Activated gamma-delta T cell treated with Interleukin-2 at 50 U/mL for 16 hours (primary cell): Measurements from ENCODE around the gene ACOT11.

Source experiments
- DNase-seq: peaks from one replicate; pipeline ENCODE4 v3.0.0-alpha.2; 2020

Gene ACOT11

DNA sequence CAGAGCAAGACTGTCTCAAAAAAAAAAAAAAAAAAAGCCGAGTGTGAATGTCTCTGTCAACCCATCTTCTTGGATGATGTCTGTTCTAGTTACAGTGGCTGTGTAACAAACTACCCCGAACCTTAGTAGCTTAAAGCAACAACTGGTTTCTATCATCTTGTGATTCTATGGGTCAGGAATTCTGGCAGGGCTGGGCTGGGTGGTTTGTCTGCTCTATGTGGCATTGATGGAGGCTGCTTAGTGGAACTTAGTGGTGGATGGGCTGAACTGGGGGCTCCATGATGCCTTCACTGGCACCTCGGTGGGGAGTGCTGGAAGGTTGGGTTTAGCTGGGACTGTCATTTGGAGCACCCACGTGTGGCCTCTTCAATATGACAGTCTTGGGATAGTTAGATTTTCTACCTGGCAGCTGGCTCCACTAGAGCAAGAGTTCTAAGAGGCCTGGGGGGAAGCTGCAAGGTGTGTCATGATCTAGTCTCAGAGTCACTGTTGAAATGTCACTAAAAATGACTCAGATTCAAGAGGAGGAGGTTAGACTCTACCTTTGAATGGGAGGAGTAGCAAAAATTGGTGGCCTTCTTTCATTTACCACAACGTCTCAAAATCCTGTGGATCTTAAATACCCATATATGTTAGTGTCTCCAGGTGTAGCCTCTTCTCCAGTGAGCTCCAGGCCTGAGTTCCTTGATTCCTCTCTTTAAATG, 18.6 kb downstream of the ACOT11 start:
- no peak for DNase-seq

GRCh38 chr1:54567961-54568360, 19.9 kb downstream of the ACOT11 start:
- DNase-seq = no peak

DNA sequence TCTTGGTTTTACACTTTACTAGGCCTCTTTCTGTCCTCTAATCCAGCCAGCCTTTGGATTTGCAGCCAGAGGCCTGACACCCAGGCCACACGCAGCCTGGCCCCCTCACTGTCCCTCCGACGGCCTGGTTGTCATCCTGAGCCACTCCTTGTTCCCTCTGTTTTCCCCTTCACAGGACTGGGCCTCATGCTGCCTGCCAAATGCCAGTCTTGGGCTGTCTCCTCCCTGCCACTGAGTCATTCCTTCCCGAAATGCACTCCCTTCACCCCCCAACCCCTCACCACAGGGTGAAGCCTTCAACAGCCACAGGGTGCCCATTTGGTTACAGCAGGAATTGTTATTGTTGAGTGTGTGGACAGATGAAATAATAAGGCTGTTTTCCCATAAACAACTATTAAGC, 21.3 kb downstream of the ACOT11 start:
- no peak for DNase-seq

GRCh38 chr1:54570161-54570560, 22.1 kb downstream of the ACOT11 start:
- DNase-seq = no peak

DNA sequence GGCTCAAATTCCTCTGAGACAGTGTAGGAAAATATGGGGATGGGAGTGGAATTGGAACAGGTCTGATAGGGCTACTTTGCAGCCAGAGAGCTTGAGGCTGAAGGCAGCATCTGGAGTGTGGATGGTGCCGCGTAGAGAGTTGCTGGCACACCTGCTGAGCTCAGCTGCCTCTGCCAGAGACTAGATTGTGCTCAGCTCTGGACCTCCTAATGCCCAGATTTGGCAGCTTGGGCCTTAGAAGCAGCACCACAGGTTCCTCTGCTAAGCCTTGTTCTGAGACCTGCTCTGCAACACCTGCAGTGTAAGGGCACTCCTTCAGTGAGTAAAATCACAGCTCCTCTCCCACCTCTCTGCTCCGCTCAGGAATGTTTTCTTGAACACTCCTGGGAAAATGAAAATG, 23.3 kb downstream of the ACOT11 start:
- DNase-seq = no peak

- no peak for DNase-seq
Observed at GRCh38 chr1:54571803-54572541, 23.9 kb downstream of the ACOT11 start.

- DNase-seq = no peak
Observed at GRCh38 chr1:54572542-54572850, 24.5 kb downstream of the ACOT11 start.

GRCh38 chr1:54574158-54574778, 26.2 kb downstream of the ACOT11 start:
- DNase-seq = no peak

DNA sequence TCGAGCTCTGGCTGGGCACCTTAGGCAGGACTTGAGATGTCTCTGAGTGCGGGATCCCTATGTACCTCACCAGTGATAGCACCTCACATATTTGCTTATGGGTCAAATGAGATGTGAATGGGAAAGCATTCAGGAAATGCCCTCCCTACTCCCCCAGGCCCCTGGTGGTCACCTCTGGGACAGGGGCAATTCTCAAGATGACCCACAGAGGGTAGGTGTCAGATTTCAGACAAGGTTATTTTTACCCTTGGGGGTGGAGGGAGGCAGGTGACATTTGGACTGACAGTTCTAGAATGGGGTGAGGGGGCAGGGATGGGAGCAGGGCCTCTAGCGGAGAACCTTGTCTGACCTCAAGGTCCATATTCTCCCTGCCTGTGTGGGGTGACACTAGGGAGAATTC, 27.1 kb downstream of the ACOT11 start:
- no peak for DNase-seq

DNA sequence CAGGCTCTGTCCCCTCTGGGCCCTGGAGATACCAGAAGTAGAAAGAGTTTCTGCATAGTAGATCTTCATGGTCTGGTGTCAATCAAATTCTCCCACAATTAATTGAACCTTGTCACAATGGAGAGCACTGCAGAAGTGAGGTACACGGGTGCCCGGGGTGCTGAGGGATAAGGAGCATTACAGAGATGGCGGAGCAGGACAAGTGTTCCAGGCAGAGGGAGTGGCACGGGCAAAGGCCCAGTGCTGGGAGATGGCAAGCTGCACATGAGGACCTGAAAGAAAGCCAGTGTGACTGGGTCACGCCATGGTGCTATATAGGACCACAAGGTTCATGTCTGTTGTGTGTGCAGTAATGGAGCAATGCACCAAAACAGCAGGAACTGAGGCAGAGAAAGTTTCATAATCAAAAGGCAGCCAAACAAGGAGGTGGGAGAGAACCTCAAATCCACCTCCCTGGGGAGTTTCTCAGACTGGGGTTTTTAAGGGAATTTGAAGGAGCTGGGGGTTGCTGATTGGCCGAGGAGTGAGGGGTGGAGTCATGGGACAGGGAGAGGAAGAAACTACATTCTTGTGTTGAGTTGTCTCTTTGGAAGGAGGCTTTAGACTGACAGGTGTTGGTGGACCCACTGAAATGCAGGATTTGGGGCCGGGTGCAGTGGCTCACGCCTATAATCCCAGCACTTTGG, 27.7 kb downstream of the ACOT11 start:
- DNase-seq = no peak

DNA sequence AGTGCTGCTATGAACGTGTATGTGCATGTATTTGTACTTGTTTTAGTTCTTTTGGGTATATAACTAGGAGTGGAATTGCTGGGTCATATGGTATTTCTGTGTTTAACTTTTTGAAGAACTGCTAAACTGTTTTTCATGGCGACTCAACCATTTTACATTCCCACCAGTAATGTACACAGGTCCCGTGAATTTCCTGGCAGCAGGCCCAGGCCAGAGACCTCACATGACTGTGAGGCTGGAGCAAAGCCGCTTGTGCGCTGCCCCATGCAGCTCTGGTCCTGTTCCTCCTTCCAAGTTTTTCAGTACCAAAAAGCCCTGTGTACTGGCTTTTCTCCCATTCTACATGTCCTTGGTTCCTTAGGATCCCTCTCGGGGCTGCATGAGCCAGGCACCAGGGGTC, 29.6 kb downstream of the ACOT11 start:
- no peak for DNase-seq

DNA sequence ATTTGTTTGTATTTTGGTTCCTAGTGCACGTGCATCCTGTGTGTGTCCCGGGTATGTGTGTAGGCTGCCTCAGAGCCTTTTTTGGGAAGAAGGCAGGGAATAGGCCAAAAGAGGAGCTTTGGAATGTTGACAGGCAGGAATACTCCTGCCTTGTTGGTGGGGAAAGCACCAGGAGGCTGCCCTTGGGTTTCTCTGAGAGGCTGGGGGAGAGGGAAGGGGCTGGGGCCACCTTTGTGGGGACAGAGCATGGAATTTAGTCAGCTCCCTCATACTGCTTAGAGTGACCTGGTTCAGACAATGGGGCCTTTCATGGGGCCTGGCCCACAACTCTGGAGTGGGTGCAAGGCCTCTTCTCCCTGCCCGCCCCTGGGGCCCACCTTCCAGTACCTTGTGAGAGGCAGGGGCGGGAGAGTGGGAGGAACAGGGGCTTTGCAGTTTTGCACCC, 31.3 kb downstream of the ACOT11 start:
- no peak for DNase-seq

GRCh38 chr1:54580856-54581550, 33.0 kb downstream of the ACOT11 start:
- DNase-seq = no peak

DNA sequence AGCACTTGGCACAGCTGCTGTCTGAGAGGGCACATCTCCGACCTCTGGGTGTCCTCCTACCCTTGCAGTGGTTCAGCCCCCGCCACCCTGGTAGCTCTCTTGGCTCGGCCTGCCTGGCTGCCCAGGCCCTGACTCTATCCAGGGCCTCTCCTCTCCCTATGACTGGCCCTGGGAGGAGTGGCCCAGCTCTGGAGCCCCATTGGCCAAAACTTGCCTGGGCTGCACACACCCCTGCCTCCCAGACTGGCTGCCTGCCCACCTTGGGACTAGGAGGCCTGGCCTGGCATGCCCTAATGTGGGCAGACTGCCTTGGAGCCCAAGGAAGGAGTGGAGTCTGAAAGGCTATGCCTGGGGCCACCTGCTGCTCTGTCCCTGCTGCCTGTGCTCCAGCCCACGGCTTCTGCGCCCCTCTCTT, 33.6 kb downstream of the ACOT11 start:
- DNase-seq = no peak

GRCh38 chr1:54582566-54583306, 34.7 kb downstream of the ACOT11 start:
- no peak for DNase-seq

- DNase-seq = no peak
Observed at GRCh38 chr1:54583307-54583686, 35.3 kb downstream of the ACOT11 start.

GRCh38 chr1:54583871-54584270, 35.8 kb downstream of the ACOT11 start:
- DNase-seq = no peak

DNA sequence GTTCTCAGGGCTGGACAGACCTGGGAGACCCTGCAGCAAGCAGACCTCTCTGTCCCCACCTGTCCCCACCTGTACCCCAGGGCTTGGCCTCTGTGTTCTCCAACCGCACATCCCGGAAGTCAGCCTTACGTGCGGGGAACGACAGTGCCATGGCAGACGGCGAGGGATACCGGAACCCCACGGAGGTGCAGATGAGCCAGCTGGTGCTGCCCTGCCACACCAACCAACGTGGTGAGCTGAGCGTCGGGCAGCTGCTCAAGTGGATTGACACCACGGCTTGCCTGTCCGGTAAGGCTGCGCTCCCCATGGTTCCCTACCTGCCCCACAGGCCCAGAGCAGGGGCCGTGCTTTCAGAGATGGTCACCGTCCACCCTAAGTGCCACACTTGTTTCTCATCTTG, 36.5 kb downstream of the ACOT11 start:
- DNase-seq = no peak

GRCh38 chr1:54585181-54586066, 37.4 kb downstream of the ACOT11 start:
- DNase-seq = no peak

DNA sequence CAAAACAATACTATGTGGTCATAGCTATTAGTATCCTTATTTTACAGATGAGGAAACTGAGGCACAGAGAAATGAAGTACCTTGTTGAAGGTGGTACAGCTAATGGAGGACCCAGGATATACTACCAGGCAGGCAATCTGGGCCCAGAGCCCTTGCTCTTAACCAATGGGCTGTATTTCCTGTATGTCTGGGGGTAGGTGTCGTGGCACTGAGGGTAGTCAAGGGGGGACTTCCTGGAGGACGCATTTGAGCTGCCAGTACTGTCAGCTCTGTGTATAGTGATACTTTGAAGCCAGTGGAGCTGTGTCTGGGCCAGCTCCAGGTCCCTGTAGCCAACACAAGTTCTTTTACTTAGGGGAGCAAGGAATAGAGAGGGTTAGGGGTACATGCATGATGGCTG, 40.3 kb downstream of the ACOT11 start:
- DNase-seq = no peak

DNA sequence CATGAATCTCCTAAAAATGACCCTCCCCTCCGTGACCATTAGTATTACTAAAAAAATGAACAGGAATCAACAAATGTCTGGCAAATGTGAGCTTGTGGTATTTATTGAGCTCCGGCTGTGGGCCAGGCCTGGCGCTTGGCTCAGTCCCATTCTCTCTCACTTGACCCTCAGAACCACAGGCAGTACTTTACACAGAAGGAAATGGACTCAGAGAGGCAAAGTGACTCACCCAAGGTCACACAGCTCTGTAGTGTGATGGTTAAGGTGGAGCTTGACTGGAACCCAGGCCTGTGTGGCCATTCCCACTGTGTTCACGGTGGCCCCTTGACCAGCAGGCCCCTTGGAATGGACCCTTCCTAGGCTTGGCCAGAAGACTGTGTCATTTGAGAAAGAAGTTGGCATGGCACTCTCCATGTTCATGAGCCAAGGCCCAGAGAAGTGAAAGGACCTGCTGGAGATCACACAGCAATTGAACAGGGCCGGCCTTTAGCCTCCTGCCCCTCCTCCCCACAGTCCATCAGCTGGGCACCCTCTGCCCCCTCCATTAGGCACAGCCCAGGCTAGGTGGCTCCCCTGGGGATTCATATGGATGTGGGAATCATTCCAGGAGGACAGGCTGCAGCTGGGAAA, 43.2 kb downstream of the ACOT11 start:
- DNase-seq = no peak
